GM18526 (cell line): Measurements from ENCODE around the gene LPIN2.
A peak's percentile ranks its signal among the peaks of the same experiment; 100 is the strongest.

Source experiments
- POLR2A ChIP-seq: IDR thresholded peaks from 3 replicates; pipeline ENCODE4 v1.6.1; 2011; ENCODE audit not compliant: insufficient read length; ENCODE audit errors: extremely low read depth

Gene LPIN2

GRCh38 chr18:2981212-2981728 is 31.7 kb downstream of the LPIN2 start:
- TF ChIP-seq POLR2A = no peak

- TF ChIP-seq POLR2A = no peak
These were observed 32.8 kb downstream of the LPIN2 start for GRCh38 chr18:2979871-2980790.

GRCh38 chr18:2979129-2979528 is 33.8 kb downstream of the LPIN2 start:
- no peak for TF ChIP-seq POLR2A

GRCh38 chr18:2978661-2979106 is 34.3 kb downstream of the LPIN2 start:
- TF ChIP-seq POLR2A = no peak

GRCh38 chr18:2978208-2978607 is 34.7 kb downstream of the LPIN2 start:
- TF ChIP-seq POLR2A = no peak

- no peak for TF ChIP-seq POLR2A
These were observed 36.5 kb downstream of the LPIN2 start for GRCh38 chr18:2976218-2977132.

GRCh38 chr18:2974731-2975130 is 38.2 kb downstream of the LPIN2 start:
- no peak for TF ChIP-seq POLR2A

- TF ChIP-seq POLR2A = peak; percentile 64
These were observed 41.0 kb downstream of the LPIN2 start for GRCh38 chr18:2971741-2972552.

GRCh38 chr18:2970772-2971659 is 41.9 kb downstream of the LPIN2 start:
- TF ChIP-seq POLR2A = no peak

GRCh38 chr18:2970344-2970743 is 42.6 kb downstream of the LPIN2 start:
- TF ChIP-seq POLR2A = no peak

GRCh38 chr18:2969695-2970094 is 43.2 kb downstream of the LPIN2 start:
- no peak for TF ChIP-seq POLR2A

GRCh38 chr18:2968606-2969005 is 44.3 kb downstream of the LPIN2 start:
- no peak for TF ChIP-seq POLR2A

- TF ChIP-seq POLR2A = no peak
These were observed 45.1 kb downstream of the LPIN2 start for GRCh38 chr18:2967820-2968219.

GRCh38 chr18:2967357-2967756 is 45.6 kb downstream of the LPIN2 start:
- peak; percentile 6 for TF ChIP-seq POLR2A
